HG03095 (cell line): ENCODE data around the gene BHLHE40.

ENCODE experiments used
- ATAC-seq: cut with Tn5 transposase; IDR thresholded peaks from one replicate; pipeline ENCODE4 v1.9.1; 2021; ENCODE audit warnings: moderate library complexity; ENCODE audit not compliant: unreplicated experiment

BHLHE40 gene

DNA sequence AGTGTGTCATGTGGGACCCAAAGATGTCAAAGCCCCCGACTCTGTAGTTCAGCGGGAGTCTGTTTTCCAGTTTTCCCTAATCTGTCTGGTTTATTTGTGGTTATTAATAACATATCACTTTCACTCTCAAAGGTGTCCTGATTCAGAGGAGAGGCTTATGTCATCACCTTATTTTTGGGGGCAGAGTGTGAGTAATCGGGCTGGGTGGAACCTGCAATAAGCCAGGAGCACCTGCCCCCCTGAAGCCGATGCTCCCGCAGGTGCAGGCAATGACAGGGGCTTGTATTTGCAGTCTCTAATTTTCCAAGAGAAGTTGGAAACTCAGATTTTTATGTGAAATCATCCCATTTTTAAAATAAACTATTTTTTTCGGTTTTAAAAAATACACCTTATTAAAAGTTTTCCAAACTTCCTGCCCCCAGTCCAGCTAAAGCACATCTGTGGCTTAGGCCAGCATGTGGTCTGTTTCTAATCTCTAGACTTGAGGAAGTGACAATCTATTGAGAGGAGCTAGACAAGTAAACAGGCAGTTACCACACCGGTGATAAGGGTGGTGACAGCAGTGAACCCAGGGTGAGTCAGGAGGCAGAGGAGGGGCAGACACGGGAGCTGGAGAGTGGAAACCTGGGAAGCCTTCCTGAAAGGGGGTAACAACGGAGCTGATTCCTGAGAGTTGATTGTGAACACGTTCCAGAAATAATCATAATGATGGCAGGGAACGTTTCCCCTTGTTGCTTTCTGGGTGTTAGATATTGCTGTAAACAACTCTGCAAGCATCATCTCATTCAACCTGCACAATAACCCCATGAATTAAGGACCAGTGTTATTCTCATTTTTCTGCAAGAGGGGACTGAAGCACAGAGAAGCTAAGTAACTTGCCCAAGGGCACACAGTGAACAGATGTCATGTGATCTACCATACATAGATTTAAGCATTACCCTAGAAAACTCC lies 37.2 kb downstream of the BHLHE40 start:
- peak; percentile 60 for ATAC-seq

DNA sequence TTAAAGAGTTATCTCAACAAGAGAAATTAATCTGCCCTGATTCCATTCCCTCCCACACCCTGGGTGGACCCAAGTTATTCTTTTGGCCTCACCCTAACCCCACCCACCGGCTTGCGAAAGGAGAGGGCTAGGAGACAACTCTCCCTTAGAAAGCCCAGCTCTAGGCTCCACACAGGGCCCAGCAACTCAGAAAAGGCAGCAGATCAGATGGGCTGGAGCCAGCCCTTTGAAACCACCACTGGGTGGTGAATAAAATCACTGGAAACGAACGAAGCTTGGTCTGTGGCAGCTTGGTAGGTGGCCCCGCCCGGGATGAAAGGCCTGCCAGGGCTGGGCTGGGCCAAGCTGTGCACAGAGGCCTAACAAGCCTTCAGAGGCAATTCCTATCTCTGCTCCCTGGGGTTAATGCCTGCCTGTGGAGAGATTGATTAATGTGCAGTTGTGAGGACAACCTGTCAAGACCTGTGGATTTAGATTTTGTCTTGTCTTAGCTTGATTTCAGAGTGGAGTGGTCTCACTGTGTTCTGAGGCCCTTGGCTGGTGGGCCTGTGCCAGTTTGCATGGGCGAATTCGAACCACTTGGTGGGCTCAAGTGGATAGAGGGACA lies 38.8 kb downstream of the BHLHE40 start:
- no peak for ATAC-seq

DNA sequence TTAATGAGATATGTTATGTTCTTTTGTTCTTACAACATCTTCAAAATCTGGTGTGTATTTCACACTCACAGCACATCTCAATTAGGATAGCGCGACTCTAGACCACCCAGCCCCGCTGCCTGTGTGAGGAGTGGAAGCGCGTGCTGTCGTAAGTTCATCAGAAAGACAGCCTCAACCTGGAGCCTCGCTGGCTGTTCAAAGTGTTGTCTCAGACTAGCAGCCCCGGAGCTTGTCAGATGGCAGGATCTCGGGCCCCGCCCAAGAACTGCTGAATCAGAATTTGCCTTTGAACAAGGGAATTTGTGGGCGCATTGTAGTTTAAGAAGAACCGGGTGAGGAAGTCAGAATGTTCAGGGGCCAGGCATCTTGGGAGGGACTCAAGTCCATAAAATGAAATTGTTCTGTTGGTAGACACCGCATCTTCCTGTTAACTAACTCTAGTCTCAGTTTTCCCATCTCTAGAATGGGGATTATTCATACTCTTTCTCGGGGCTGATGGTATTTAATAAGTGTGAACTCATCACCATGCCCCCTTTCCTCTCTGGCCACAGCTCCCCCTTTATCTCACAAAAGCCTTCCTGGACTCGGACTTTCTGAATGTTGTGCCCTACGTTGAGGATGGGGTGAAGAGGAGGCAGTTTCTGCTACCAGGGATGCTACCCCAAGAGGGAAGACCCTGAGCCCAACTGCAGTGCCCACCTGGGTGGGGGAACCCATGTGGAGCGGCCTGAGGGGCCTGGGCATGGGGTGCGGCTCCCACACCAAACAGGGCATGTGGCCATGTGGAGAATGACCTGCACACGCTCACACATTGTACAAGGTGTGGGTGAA lies 40.4 kb downstream of the BHLHE40 start:
- no peak for ATAC-seq

DNA sequence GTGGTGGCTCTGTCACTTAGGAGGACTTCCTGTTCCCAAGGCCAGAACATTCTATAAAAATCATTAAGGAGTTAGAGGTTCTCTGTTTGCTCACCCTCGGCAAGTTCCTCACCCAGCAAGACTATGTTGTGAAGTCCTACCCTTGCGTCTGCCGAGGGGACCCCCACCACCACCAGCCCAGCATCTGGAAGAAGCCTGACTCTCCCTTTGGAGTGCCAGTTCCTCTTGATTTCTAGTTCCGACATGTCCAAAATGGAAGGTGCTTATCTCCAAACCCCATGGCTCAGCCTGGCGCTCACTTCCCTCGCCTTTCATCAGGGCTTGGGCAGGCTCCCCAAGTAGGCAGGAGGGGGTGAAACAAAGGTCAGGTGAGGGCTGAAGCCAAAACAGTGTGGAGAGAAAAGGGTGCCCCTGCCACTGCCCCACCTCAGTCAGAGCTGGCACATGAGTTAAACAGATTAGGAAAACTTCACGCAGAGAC lies 41.0 kb downstream of the BHLHE40 start:
- ATAC-seq: no peak

DNA sequence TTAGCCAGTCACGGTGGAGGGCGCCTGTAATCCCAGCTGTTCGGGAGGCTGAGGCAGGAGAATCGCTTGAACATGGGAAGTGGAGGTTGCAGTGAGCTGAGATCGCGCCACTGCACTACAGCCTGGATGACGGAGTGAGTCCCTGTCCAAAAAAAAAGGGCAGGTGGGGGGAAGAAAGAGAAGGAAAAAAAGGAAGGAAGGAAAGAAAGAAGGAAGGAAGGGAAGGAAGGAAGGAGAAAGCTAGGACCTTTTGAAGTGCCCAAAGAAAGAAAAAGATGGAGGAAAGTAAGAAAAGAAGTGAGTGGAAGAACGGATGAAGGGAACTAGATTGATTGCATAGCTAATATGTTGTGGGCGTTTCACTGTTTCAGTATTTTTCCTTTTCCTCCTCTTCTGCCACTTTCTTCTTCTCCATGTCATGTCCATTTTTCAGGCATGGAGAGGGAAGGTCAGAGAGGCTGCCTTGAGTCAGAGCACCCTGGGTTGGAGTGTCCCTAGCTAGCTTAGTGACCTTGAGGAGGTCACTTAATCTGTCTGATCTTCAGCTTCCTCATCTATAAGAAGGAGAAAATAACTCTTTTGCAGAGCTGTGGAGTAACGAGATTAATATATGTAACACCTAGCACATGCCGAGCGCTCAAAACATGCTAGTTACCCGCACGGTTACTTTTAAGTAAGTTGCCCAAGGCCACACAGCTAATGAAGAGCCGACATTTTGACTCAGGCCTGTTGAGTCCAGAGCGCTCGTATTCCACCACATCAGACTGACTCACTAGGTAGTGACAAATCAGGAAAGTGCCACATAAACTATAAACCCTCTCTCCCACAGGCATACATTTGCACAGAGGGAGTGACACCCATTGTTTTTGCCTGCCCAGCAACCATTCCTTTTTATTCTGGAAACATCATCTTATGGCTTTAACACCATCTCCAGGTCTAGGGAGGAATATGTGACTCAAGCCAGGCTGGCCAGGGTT lies 42.2 kb downstream of the BHLHE40 start:
- no peak for ATAC-seq

DNA sequence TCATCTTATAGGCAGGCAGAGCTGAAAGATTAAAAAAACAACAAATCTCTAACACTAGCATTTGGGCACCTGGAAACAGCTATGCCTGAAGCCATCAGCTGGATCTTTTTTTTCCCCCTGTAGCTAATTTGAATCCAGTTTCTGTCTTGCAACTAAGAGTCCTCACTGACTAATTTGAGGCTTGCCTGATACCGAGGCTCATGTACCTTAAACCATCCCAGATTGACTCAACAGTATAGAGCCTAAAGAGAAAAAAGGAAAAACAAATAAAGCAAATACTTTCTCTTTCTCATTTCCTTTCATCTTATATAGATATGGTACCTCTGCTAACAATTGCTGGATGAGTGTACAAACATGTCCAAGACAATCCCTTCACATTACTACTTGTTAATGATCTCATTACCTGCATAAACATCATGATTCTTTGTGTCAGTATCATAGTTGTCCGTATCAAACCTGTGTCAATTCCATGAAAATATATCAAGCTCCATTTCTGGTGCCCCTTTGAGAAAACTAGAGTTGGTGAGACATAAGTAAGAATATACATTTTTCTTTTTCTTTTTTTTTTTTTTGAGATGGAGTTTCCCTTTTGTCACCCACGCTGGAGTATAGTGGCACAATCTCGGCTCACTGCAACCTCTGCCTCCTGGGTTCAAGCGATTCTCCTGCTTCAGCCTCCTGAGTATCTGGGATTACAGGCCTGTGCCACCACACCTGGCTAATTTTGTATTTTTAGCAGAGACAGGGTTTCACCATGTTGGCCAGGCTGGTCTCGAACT lies 43.1 kb downstream of the BHLHE40 start:
- ATAC-seq: peak; percentile 65

DNA sequence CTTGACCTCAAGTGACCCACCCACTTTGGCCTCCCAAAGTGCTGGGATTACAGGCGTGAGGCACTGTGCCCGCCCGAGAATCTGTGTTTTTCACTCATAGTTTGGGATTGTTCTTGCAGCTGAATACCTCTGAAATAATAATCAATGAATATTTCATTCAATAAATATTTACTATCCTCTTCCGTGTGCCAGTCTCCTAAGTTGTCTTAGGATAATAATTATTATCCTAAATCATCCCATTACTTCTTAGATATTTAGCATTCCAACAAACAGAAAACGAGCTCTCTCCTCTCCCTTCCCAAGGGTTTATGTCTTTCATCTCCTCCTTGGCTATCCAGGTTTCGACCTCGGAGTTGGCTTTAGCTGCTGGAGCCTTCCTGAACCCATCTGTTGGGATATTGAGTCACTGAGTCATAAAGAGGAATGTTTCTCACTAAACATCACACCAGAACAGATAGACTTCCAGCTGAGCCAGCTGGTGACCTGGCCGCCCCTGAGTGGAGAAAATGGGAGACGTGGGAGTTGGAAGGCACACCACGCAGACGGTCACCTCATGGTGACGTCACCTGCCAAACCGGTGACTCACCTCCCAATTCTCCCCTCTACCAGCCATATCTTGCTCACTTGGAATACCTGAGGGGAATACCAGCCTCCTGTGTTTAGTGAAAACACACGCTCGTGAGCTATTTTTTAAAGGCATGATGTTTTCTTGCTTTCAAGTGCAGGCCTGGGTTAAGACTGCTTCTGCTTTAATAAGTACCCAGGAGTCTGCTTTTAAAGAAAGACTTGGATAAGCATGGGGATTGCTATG lies 43.9 kb downstream of the BHLHE40 start:
- ATAC-seq: no peak

DNA sequence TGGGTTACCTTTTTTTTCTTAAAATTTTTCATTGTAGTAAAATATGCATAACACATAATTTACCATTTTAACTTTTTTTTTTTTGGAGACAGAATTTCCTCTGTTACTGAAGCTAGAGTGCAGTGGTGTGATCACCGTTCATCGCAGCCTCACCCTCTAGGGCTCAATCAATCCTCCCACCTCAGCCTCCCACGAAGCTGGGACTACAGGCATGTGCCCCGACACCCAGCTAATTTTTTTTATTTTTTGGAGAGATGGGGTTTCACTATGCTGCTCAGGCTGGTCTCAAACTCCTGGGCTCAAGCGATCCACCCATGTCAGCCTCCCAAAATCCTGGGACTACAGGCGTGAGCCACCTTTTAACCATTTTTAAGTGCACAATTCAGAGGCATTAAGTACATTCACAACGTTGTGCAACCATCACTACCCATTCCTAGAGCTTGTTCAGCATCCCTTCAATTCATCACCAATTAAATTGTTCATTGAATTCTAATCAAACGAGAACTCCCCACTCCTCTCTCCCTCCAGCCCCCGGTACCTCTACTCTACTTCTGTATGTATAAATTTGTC lies 44.6 kb downstream of the BHLHE40 start:
- no peak for ATAC-seq

DNA sequence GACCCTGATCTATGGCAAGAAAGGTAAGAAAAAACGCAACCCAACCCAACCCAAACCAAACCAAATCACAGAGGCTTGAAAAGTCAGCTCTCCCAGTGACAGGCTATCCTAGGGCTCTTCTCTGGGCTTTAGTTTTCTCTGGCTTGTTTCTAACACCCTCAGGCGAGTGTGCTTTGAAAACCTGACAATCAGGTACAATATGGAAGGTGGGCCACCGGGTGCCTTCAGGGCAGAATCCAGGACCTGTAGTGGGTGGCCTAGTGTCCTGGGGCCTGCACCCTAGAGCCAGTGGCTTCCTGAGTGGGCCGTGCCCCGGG lies 46.8 kb downstream of the BHLHE40 start:
- no peak for ATAC-seq

DNA sequence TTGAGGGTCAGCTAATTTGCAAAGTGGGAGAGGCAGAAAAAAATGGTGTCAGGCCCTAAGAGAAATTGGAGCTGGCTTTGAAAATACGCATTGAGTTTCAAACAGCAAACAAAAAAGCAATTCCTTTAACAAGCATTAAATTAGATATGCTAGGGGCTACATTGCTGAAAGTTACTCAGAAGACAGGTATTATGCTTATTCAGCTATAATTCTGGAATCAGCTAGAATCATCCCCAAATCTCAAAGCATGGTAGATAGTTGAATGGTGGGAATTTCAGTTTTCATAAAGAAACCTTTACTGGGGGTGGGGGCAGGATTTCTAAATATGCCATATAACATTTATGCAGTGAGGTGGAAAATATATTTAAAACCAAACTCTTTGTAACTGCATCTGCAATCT lies 50.5 kb downstream of the BHLHE40 start:
- no peak for ATAC-seq

DNA sequence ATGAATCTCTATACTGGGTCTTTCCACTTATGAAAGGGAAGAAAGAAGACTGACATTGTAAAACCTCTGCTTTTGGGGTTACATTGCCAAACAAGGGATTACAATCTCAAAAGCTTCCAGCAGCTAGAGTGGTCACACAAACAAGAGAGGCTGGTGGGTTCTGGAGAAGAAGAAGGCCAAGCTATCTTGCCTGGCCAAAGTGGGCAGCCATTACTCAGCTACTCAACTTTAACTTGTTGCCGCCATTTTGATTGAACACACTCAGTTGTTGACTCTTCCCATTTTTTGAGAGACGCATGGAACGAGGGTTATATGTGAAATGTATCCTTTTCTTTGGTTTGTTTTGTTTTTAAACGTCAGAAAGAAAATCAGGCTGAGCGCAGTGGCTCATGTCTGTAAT lies 50.9 kb downstream of the BHLHE40 start:
- ATAC-seq: no peak

DNA sequence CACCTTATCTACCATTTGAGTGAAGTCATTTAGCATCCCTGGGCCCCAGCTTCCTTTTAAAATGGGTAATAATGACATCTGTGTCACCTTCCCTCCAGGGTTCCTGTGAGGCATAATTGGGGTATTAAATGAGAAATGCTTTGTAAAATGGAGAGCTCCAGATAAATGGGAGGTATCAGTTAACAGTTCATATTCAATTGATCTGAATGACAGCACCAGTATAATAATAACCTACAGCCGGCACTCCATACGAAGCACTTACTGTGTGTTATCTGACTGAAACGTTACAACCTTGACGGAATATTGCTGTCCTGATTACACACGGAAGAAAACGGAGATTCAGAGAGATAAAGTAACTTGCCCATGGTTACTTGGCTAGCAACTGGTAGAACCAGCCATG lies 53.6 kb downstream of the BHLHE40 start:
- ATAC-seq: no peak
